KMS-11 (cell line): Measurements from ENCODE around the gene ZNF525.
A peak's percentile ranks its signal among the peaks of the same experiment; 100 is the strongest.
"Not testable (repeated sequence)": the region's sequence is repeated elsewhere in the genome, so short reads cannot be mapped to it uniquely, and the experiment has no call there.

Experiments
- H2AFZ ChIP-seq: fragments of 200-600 bp; sonication (generic); 2 replicates; pipeline ENCODE4 v1.6.1; 2016; ENCODE audit warnings: antibody characterized with exemption, mixed run types, low read depth
- H3K27ac ChIP-seq: fragments of 200-600 bp; sonication (generic); 2 replicates; pipeline ENCODE4 v1.6.1; 2016; ENCODE audit warnings: mild to moderate bottlenecking, mixed run types
- H3K27me3 ChIP-seq: fragments of 200-600 bp; sonication (generic); 2 replicates; pipeline ENCODE4 v1.6.1; 2017; ENCODE audit warnings: mild to moderate bottlenecking, low read depth, mixed run types, moderate library complexity; ENCODE audit not compliant: insufficient read depth
- H3K36me3 ChIP-seq: fragments of 200-600 bp; sonication (generic); 2 replicates; pipeline ENCODE4 v1.6.1; 2017; ENCODE audit warnings: mild to moderate bottlenecking, mixed run types; ENCODE audit not compliant: insufficient read depth
- H3K4me1 ChIP-seq: fragments of 200-600 bp; sonication (generic); 2 replicates; pipeline ENCODE4 v1.6.1; 2016; ENCODE audit warnings: mild to moderate bottlenecking, low read depth, mixed run types; ENCODE audit not compliant: poor library complexity, severe bottlenecking
- H3K4me2 ChIP-seq: fragments of 200-600 bp; sonication (generic); 2 replicates; pipeline ENCODE4 v1.7.0; 2016; ENCODE audit warnings: mild to moderate bottlenecking, mixed run types
- H3K4me3 ChIP-seq: fragments of 200-600 bp; sonication (generic); IDR thresholded peaks from 2 replicates; pipeline ENCODE4 v1.6.1; 2017; ENCODE audit warnings: low read depth, low read length, mixed read lengths; ENCODE audit not compliant: insufficient read depth
- H3K79me2 ChIP-seq: fragments of 200-600 bp; sonication (generic); 2 replicates; pipeline ENCODE4 v1.6.1; 2016; ENCODE audit warnings: low read depth, mixed run types; ENCODE audit not compliant: insufficient read depth
- H3K9ac ChIP-seq: fragments of 200-600 bp; sonication (generic); 2 replicates; pipeline ENCODE4 v1.6.1; 2016; ENCODE audit warnings: mild to moderate bottlenecking, mixed run types
- H4K20me1 ChIP-seq: fragments of 200-600 bp; sonication (generic); 2 replicates; pipeline ENCODE4 v1.6.1; 2016; ENCODE audit warnings: mild to moderate bottlenecking, mixed run types; ENCODE audit not compliant: insufficient read depth
- CTCF ChIP-seq: fragments of 200-600 bp; sonication (generic); conservative IDR thresholded peaks from 2 replicates; pipeline ENCODE4 v1.6.1; 2017; ENCODE audit warnings: low read depth, mild to moderate bottlenecking, antibody characterized with exemption, low read length, moderate library complexity, mixed read lengths

ZNF525 gene

GRCh38 chr19:53333463-53334449, 31.7 kb upstream of the ZNF525 start, which contains the start of gene ZNF845:
ZNF845 (plus strand) TSS chr19:53333749; CDS start chr19:53341308, 7,559 bp downstream.
- H3K4me3 ChIP-seq, result peak within 1 kb of the TSS; percentile 20
- peak within 1 kb of the TSS; percentile 19; the same call in 1 of the 2 replicates for H3K27ac ChIP-seq
- H3K4me2 ChIP-seq, result peak within 1 kb of the TSS; percentile 84
- H3K4me1 ChIP-seq, result peaks cover 4% of the 10 kb centered on the region
- no peak for TF ChIP-seq CTCF
- peak within 1 kb of the TSS; percentile 66; the same call in 1 of the 2 replicates for H3K9ac ChIP-seq
- H3K36me3 ChIP-seq, result no peaks in the 10 kb centered on the region
- H2AFZ ChIP-seq, result peak within 1 kb of the TSS; percentile 82
- H3K27me3 ChIP-seq, result no peaks in the 10 kb centered on the region
- peaks cover 4% of the 10 kb centered on the region; the same call in 1 of the 2 replicates for H3K79me2 ChIP-seq
- no peaks in the 10 kb centered on the region for H4K20me1 ChIP-seq

GRCh38 chr19:53344403-53344802, 21.1 kb upstream of the ZNF525 start:
- not testable (repeated sequence) for H3K36me3 ChIP-seq, H3K4me1 ChIP-seq, H3K27me3 ChIP-seq, H3K9ac ChIP-seq, H3K79me2 ChIP-seq, H3K4me2 ChIP-seq, H4K20me1 ChIP-seq, H3K27ac ChIP-seq, H2AFZ ChIP-seq, H3K4me3 ChIP-seq

- H3K36me3 ChIP-seq, result peaks cover 6% of the 10 kb centered on the region; the same call in 1 of the 2 replicates
- H3K4me3 ChIP-seq, result no peak overlapping the region
- H4K20me1 ChIP-seq, result no peaks in the 10 kb centered on the region
- H3K9ac ChIP-seq, result no peak overlapping the region
- no peak overlapping the region for H3K4me2 ChIP-seq
- H3K79me2 ChIP-seq, result no peaks in the 10 kb centered on the region
- H3K4me1 ChIP-seq, result no peaks in the 10 kb centered on the region
- H2AFZ ChIP-seq, result no peak overlapping the region
- no peak overlapping the region for H3K27ac ChIP-seq
- no peaks in the 10 kb centered on the region for H3K27me3 ChIP-seq
- TF ChIP-seq CTCF, result no peak
Observed at GRCh38 chr19:53355739-53356138, 9.8 kb upstream of the ZNF525 start.

GRCh38 chr19:53357821-53358581, 7.5 kb upstream of the ZNF525 start:
- no peak for TF ChIP-seq CTCF
- Histone ChIP-seq H3K27ac (no peak overlapping the region), H3K9ac (no peak overlapping the region), H3K4me2 (no peak overlapping the region), H4K20me1 (no peaks in the 10 kb centered on the region), H3K4me3 (no peak overlapping the region), H3K4me1 (no peaks in the 10 kb centered on the region), H3K79me2 (no peaks in the 10 kb centered on the region), H3K36me3 (no peaks in the 10 kb centered on the region), H2AFZ (no peak overlapping the region), H3K27me3 (no peaks in the 10 kb centered on the region)

GRCh38 chr19:53360056-53360455, 5.4 kb upstream of the ZNF525 start:
- H3K4me1 ChIP-seq, H3K27ac ChIP-seq, H3K9ac ChIP-seq, H3K4me3 ChIP-seq, H3K79me2 ChIP-seq, H2AFZ ChIP-seq, H3K36me3 ChIP-seq, H4K20me1 ChIP-seq, H3K4me2 ChIP-seq, H3K27me3 ChIP-seq: not testable (repeated sequence)
